Putamen (tissue), 1 donor: ENCODE measurements around the gene CNDP2.

Source experiments
- DNase-seq: peaks from one replicate; pipeline ENCODE4 v3.0.0-alpha.2; 2016; ENCODE audit warnings: low spot score

The CNDP2 gene

DNA sequence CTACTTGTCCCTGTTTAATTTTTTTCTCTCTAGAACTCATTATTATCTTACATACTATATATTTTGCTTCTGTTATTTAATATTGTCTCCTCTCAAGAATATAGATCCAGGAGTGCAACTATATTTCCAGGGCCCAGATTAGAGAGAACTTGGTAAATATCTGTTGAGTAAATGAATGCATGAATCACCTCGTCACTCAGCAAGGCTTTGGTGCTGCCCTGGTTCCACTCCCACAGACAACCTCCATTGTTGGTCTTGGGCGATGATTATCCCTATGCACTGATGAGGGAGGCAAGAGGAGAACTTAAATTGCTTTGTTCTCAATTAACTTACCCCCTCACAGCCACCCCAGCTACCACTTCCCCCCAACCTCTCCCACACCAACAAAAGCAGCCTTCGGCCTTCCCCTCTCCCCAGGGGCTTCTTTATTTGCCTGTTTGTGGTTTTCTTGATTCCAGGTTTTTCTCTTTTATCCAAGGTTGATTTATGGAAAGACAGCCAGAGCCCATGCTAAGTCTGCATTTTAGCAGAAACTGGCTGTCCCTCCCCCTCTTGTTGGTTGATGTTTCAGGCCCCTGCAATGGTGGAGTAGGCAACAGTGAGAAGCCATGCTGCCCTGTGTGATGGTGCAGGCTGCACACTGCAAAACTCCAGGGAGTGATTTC is 22.1 kb upstream of the CNDP2 start:
- DNase-seq = no peak

DNA sequence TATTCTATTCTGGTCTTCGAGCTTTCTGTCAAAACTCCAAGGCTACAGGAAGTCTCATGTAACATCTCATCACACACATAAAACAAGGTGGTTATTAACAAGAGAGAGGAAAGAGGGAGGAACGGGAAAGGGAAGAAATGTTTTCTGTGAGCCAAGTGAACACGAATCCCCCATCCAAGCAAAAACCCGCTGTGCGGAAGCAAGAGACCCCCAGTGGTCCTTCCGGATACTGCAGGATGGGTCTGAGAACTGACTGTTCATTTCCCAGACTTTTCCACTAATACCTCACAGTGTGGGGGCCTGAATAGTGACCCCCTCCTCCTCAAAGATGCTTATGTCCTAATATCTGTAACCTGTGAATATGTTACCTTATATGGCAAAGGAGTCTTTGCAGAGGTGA is 20.0 kb upstream of the CNDP2 start:
- peak; percentile 65 for DNase-seq

- no peak for DNase-seq
Measured at GRCh38 chr18:74477771-74478170, 18.4 kb upstream of the CNDP2 start.

GRCh38 chr18:74478316-74478715 is 17.8 kb upstream of the CNDP2 start:
- DNase-seq = no peak

DNA sequence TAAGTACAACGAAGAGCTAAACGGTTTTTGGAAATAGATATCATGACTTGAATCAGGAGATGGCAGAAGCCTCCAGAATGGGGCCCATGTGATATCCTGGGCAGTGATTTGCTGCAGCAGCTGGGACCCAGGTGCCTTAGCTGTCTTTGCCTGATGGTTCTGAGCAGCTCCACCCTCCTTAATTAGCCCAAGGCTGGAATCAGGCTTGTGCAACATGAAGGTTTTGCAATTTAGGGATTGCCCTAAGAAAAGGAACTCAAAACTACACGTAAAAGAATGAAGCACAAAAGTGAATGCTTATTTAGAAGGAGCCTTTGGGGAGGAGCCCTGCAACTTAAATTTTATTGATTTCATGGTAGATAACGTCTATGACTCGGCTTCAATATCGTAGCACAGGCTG is 17.3 kb upstream of the CNDP2 start:
- no peak for DNase-seq

GRCh38 chr18:74479486-74480148 is 16.5 kb upstream of the CNDP2 start:
- DNase-seq = no peak

DNA sequence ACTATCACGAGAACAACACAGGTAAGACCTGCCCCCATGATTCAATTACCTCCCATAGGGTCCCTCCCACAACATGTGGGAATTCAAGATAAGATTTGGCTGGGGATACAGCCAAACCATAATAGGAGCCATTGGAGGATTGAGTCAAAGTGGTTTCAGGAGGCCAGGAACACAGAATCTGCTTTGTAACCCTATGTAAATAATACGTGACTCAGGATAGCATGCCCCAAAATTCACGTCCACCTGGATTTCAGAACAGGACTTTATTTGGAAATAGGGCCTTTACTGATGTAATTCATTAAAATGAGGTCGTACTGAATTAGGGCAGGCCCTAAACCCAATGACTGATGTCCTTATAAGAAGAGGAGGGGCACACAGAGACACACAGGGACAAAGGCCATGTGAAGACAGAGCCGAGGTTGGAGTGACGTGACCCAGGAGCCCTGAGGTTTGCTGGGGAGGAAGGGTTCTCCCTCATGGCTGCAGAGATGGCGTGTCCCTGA is 16.0 kb upstream of the CNDP2 start:
- no peak for DNase-seq

DNA sequence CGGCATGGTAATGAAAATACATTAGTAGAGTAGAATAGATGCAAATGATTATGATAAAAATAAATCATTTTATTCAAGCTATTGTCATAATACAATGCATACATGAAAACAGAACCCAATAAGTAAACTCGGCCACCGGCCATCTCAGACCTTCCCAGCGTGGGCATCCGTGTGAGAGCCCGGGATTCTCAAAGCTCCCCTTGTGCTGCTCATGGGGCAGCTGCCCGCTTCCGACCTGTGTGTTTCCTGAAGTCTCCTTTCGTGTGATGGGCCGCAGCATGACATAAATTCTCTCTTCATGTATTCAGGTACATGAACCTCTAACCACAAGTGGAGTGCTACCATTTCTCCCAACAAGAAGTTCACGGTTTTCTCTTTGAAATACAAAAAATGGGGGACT is 13.5 kb upstream of the CNDP2 start:
- no peak for DNase-seq

GRCh38 chr18:74486119-74486849 is 9.9 kb upstream of the CNDP2 start:
- no peak for DNase-seq

GRCh38 chr18:74488354-74488753 is 7.8 kb upstream of the CNDP2 start:
- no peak for DNase-seq

- no peak for DNase-seq
Measured at GRCh38 chr18:74488864-74489263, 7.3 kb upstream of the CNDP2 start.

DNA sequence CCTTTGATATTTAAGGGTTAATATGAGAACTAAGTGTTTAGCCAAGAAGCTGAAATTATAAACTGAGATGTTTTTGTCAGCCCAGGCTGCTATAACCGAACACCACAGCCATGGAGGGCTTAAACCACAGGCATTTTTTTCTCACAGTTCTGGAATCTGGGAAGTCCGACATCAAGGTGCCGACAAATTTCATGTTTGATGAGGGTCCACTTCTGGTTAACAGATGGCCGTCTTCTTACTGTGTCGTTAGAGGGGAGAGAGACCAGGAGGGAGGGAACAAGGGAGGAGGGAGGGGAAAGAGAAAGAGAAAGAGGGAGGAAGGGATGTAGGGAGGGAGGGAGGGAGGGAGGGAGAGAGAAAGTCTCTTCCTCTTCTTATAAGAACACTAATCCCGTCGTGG is 6.5 kb upstream of the CNDP2 start:
- no peak for DNase-seq

GRCh38 chr18:74492259-74492658 is 3.9 kb upstream of the CNDP2 start:
- no peak for DNase-seq

- peak; percentile 64 for DNase-seq
Measured at GRCh38 chr18:74493689-74494088, 2.5 kb upstream of the CNDP2 start.

DNA sequence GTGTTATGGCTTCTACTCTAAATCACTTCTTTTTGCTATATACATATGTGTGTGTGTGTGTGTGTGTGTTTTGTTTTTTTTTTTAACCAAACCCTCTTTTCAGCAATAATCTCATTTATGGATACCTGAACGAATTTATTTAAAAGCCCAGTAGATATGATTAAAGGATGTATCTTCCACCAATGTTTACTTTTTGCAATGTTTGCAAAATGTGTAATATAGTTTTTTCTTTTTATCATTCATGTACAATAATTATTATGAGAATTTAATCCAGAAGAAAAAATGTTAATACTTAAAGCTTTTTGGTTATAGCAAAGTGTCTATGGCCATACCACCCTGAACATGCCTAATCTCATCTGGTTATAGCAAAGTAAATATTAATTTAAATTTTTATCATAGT is 1.6 kb upstream of the CNDP2 start:
- no peak for DNase-seq

DNA sequence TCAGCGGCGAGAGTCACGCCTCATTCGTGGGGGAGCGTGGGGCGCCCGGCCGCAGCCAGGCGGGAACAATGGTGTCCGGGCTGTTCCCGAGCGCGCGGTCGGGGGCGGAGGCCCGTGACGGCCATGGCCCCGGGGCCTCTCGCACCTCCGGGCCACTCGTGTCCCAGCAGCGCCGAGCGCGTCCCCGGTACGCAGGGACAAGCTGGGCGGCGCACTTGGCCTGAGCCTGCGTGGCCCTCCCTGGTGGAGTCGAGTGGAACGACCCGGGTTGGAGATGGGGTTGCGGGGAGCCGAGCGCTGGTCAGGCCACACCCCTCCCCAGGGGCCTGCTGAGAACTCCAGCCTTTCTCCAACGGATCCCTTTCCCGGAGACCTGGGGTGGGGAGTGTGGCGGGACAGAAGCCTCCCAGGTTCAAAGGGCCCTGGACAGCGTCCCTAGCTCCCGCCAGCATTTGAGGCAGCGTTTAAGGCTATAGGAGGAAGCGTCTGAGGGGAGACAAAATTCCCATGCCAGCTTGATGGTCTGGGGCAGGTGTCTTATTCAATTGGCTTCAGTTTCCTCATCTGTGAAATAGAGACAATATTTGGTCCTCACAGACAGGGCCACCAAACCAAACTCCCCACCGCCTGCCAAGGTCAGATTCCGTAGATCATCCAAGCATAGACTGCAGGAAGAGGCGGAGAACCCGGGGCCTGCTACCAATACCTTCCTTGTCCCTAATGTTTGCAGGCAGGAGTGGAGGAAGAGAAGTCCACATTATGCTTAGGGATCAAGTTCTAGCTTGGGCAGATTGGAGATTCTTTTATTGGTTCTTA is 553 bp downstream of the CNDP2 start:
- no peak for DNase-seq

GRCh38 chr18:74497324-74497676 is 1.1 kb downstream of the CNDP2 start:
- no peak for DNase-seq

- no peak for DNase-seq
Measured at GRCh38 chr18:74497778-74498177, 1.6 kb downstream of the CNDP2 start.

DNA sequence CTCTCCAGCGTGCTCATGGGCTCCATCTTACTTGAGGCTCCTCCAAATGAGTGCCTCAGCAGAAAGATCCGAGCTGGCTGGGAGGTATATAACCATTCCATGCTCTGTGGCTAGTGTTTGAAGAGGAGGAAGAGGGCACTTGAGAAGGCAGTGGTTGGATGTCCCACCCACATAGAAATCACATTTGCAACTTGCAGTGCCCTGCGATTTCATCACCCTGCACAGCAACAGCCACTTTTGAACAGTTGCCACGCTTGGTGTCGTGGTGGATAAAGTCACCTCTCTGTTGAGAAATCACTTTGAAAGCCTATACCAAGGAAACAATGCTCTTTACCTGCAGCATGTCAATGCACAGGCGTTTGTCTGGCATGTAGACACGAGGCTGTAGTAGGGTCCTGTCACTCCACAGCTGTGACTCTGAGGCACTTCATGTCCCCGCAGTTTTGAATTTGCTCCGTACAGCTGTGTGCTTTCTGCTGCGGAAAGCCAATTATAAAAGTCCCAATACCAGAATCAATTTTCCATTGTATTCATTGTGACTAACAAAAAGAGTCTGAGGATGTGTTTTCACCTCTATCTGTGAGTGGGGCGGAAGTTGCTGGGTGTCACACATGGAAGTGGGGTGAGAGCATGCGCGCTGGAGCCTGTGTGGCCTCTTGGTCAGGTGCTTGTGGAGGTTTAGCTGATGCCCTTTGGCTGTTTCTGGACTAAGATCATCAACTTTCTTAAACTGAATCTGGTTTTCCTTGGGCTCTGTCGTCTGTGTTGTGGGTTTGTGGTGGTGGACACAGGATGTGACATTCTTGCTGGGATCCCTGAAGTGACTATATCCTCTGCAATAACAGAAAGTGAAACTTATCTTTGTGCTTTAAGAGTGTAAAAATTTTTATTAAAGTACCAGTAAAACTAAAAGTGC is 2.8 kb downstream of the CNDP2 start:
- peak; percentile 38 for DNase-seq

GRCh38 chr18:74499633-74500032 is 3.5 kb downstream of the CNDP2 start:
- DNase-seq = peak; percentile 59

DNA sequence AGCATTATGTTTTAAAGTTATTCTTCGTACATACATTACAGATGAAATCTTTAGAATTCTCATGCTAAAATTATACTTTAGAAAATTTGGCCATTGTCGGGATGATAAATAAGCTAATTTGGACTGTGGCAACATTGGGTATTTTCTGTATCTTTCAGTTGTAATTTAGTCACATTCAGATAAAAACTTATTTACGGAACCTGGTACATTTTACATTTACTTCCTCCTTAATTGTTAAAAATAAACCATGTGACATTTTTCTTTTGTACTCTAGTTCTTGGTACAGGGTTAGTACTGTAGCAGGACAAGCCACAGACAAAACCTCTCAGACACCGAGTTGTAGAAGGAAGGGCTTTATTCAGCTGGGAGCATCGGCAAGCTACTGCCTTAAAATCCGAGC is 4.2 kb downstream of the CNDP2 start:
- DNase-seq = no peak
